IMR-90 (cell line): ENCODE data around the gene MSLN. TPM values are rescaled to one million over a fixed set of nuclear protein-coding genes. Genes with fewer than 3 reads are reported as not detected.

ENCODE experiments used
- ATAC-seq: fragments of 200-7000 bp; cut with Tn5 transposase; 2 replicates; pipeline ENCODE4 v1.9.1; 2020; ENCODE audit warnings: low read depth, mild to moderate bottlenecking, moderate library complexity
- BruUV-seq: library from RNA; stranded (reverse); fragments of 400-500 nt; replicated peaks from 2 replicates; lab custom pipeline; 2021; lab: Mats Ljungman, UMichigan
- CTCF ChIA-PET: fragments of 300-600 bp; formaldehyde crosslinking; extraction: SDS; loops from one replicate; lab custom pipeline; 2021; ENCODE audit warnings: antibody characterized with exemption; lab: Yijun Ruan, JAX
- POLR2A ChIA-PET: fragments of 300-600 bp; sonication (Branson Sonifier 250); formaldehyde crosslinking; loops from one replicate; lab custom pipeline; 2022; ENCODE audit warnings: antibody characterized with exemption; ENCODE audit not compliant: unreplicated experiment; lab: Charles Lee
- DNase-seq: peaks from one replicate; pipeline ENCODE4 v3.0.0; 2013
- H2AFZ ChIP-seq: replicated peaks from 2 replicates; pipeline ENCODE3; 2013; ENCODE audit warnings: low read length, mild to moderate bottlenecking; ENCODE audit not compliant: poor library complexity
- H2AK5ac ChIP-seq: 2 replicates; pipeline ENCODE4 v1.6.1; 2013; ENCODE audit warnings: low read depth, low read length, inconsistent platforms
- H2AK9ac ChIP-seq: replicated peaks from 2 replicates; pipeline ENCODE3; 2013; ENCODE audit warnings: mild to moderate bottlenecking, low read depth, low read length, moderate library complexity; ENCODE audit not compliant: poor library complexity
- H2BK120ac ChIP-seq: 2 replicates; pipeline ENCODE4 v1.6.1; 2013; ENCODE audit warnings: low read depth, low read length, inconsistent platforms
- H2BK15ac ChIP-seq: 3 replicates; pipeline ENCODE4 v1.6.1; 2013; ENCODE audit warnings: low read depth, low read length, inconsistent platforms
- H2BK20ac ChIP-seq: 2 replicates; pipeline ENCODE4 v1.6.1; 2013; ENCODE audit warnings: low read depth, mild to moderate bottlenecking, inconsistent platforms, low read length, moderate library complexity
- H2BK5ac ChIP-seq: 2 replicates; pipeline ENCODE4 v1.6.1; 2013; ENCODE audit warnings: mild to moderate bottlenecking, low read depth, low read length, inconsistent platforms; ENCODE audit not compliant: poor library complexity, severe bottlenecking
- H3K14ac ChIP-seq: replicated peaks from 2 replicates; pipeline ENCODE4 v1.6.1; 2013; ENCODE audit warnings: low read depth, low read length, inconsistent platforms
- H3K18ac ChIP-seq: 2 replicates; pipeline ENCODE4 v1.6.1; 2013; ENCODE audit warnings: low read depth, low read length, control low read depth
- H3K23ac ChIP-seq: 2 replicates; pipeline ENCODE4 v1.6.1; 2013; ENCODE audit warnings: low read depth, low read length, inconsistent platforms
- H3K27ac ChIP-seq: 2 replicates; pipeline ENCODE4 v1.5.1; 2013; ENCODE audit warnings: mild to moderate bottlenecking, control low read depth, low read length; ENCODE audit not compliant: insufficient read depth
- H3K27me3 ChIP-seq: 2 replicates; pipeline ENCODE4 v1.6.1; 2013; ENCODE audit warnings: low read length; ENCODE audit not compliant: control insufficient read depth, insufficient read depth
- H3K36me3 ChIP-seq: 2 replicates; pipeline ENCODE4 v1.6.1; 2013; ENCODE audit warnings: low read length, mixed read lengths; ENCODE audit not compliant: control insufficient read depth, insufficient read depth
- H3K4ac ChIP-seq: 2 replicates; pipeline ENCODE4 v1.6.1; 2013; ENCODE audit warnings: low read depth, low read length, inconsistent platforms
- H3K4me1 ChIP-seq: 2 replicates; pipeline ENCODE4 v1.6.1; 2013; ENCODE audit warnings: low read length, mixed read lengths; ENCODE audit not compliant: control insufficient read depth, insufficient read depth
- H3K4me2 ChIP-seq: 2 replicates; pipeline ENCODE4 v1.6.1; 2013; ENCODE audit warnings: low read depth, mild to moderate bottlenecking, control low read depth, low read length, moderate library complexity
- H3K4me3 ChIP-seq: 2 replicates; pipeline ENCODE4 v1.5.1; 2013; ENCODE audit warnings: low read depth, mild to moderate bottlenecking, control low read depth, low read length, moderate library complexity; ENCODE audit not compliant: insufficient read depth
- H3K56ac ChIP-seq: 2 replicates; pipeline ENCODE4 v1.6.1; 2013; ENCODE audit warnings: low read length, inconsistent platforms; ENCODE audit not compliant: insufficient read depth; ENCODE audit errors: extremely low read depth
- H3K79me1 ChIP-seq, 2 experiments: 2 replicates each; pipeline ENCODE4 v1.6.1; 2013; ENCODE audit warnings: low read length in 2 of 2, inconsistent platforms in 1 of 2, low read depth in 1 of 2
- H3K9ac ChIP-seq: 2 replicates; pipeline ENCODE4 v1.6.1; 2013; ENCODE audit warnings: low read depth, low read length, control low read depth
- H3K9me1 ChIP-seq: 2 replicates; pipeline ENCODE4 v1.6.1; 2013; ENCODE audit warnings: low read length, inconsistent platforms; ENCODE audit not compliant: insufficient read depth
- H3K9me3 ChIP-seq: 2 replicates; pipeline ENCODE4 v1.6.1; 2013; ENCODE audit warnings: low read length; ENCODE audit not compliant: control insufficient read depth, insufficient read depth
- H4K20me1 ChIP-seq: 2 replicates; pipeline ENCODE4 v1.6.1; 2013; ENCODE audit warnings: low read length, inconsistent platforms; ENCODE audit not compliant: insufficient read depth
- H4K5ac ChIP-seq: 2 replicates; pipeline ENCODE4 v1.6.1; 2013; ENCODE audit warnings: mild to moderate bottlenecking, low read depth, low read length, control low read depth
- H4K8ac ChIP-seq, 2 experiments: 2 replicates each; pipeline ENCODE4 v1.6.1; 2013; ENCODE audit warnings: low read depth in 2 of 2, low read length in 2 of 2, control low read depth in 1 of 2, inconsistent platforms in 1 of 2
- H4K91ac ChIP-seq: 2 replicates; pipeline ENCODE4 v1.6.1; 2013; ENCODE audit warnings: low read depth, low read length, inconsistent platforms; ENCODE audit not compliant: insufficient read depth
- BHLHE40 ChIP-seq: fragments of 150-350 bp; IDR thresholded peaks from 2 replicates; pipeline ENCODE4 v1.6.1; 2016; ENCODE audit warnings: mild to moderate bottlenecking, low read depth, low read length
- ELK1 ChIP-seq: fragments of 150-350 bp; IDR thresholded peaks from 2 replicates; pipeline ENCODE4 v1.6.1; 2016; ENCODE audit warnings: low read depth, mild to moderate bottlenecking, low read length, moderate library complexity, borderline replicate concordance
- FOS ChIP-seq: fragments of 150-350 bp; IDR thresholded peaks from 2 replicates; pipeline ENCODE4 v1.6.1; 2016; ENCODE audit warnings: low read depth, low read length
- MAFK ChIP-seq: IDR thresholded peaks from 2 replicates; pipeline ENCODE4 v1.6.1; 2012; ENCODE audit warnings: low read depth, low read length, improper control_type of control experiment
- MAZ ChIP-seq: IDR thresholded peaks from 2 replicates; pipeline ENCODE4 v1.6.1; 2012; ENCODE audit warnings: low read depth, mild to moderate bottlenecking, low read length, improper control_type of control experiment, moderate library complexity, borderline replicate concordance
- MXI1 ChIP-seq: IDR thresholded peaks from 2 replicates; pipeline ENCODE4 v1.6.1; 2012; ENCODE audit warnings: low read depth, mild to moderate bottlenecking, low read length, moderate library complexity, borderline replicate concordance
- NFE2L2 ChIP-seq: fragments of 150-350 bp; IDR thresholded peaks from 2 replicates; pipeline ENCODE4 v1.6.1; 2016; ENCODE audit warnings: low read depth, mild to moderate bottlenecking, low read length
- POLR2A ChIP-seq: IDR thresholded peaks from 2 replicates; pipeline ENCODE4 v1.6.1; 2012; ENCODE audit warnings: mild to moderate bottlenecking, low read depth, low read length
- RAD21 ChIP-seq: IDR thresholded peaks from 2 replicates; pipeline ENCODE4 v1.6.1; 2012; ENCODE audit warnings: low read length, improper control_type of control experiment
- RCOR1 ChIP-seq: IDR thresholded peaks from 2 replicates; pipeline ENCODE4 v1.6.1; 2012; ENCODE audit warnings: mild to moderate bottlenecking, low read length, improper control_type of control experiment; ENCODE audit not compliant: insufficient replicate concordance
- RFX5 ChIP-seq: IDR thresholded peaks from 2 replicates; pipeline ENCODE4 v1.8.0; 2012; ENCODE audit warnings: low read depth, mild to moderate bottlenecking, low read length, moderate library complexity
- USF2 ChIP-seq: fragments of 150-350 bp; IDR thresholded peaks from 2 replicates; pipeline ENCODE4 v1.6.1; 2017; ENCODE audit warnings: mild to moderate bottlenecking, antibody characterized with exemption, low read length, low read depth
- WGBS, 2 experiments: methylation state at CpG; one replicate each; pipeline versions ENCODE4 v1.1.5 to v1.1.7; 2013; ENCODE audit warnings: missing lambda C conversion rate in 2 of 2; ENCODE audit not compliant: insufficient read length in 1 of 2; ENCODE audit errors: extremely low coverage in 2 of 2; 5-methylcytosine and 5-hydroxymethylcytosine counted together
- dilution Hi-C: fragments of 300-500 bp; cut with HindIII; formaldehyde crosslinking; loops from one replicate; pipeline ENCODE4 v1.14.3; 2018; ENCODE audit warnings: low sequenced_read_pairs; ENCODE audit not compliant: unreplicated experiment
- in situ Hi-C: fragments of 300-500 bp; cut with MboI; formaldehyde crosslinking; loops from 3 replicates; pipeline ENCODE4 v1.14.3; 2019; ENCODE audit warnings: low sequenced_read_pairs, inconsistent platforms, mixed read lengths
- intact Hi-C: fragments of 100-400 bp; cut with micrococcal nuclease; formaldehyde crosslinking; loops from 2 replicates; pipeline ENCODE4 v1.10.0; 2022
- polyA plus RNA-seq, 3 experiments: library from polyadenylated mRNA; depleted of rRNA; stranded (reverse); fragments of >200 nt; gene quantifications; 2 replicates each; pipeline ENCODE4 v1.2.3, GENCODE V29; 2012; ENCODE audit warnings: low replicate concordance in 1 of 3
- total RNA-seq: library from RNA; depleted of rRNA; stranded (reverse); fragments of >200 nt; gene quantifications from 2 replicates; pipeline ENCODE4 v1.2.3, GENCODE V29; 2012

Gene MSLN
- total and polyA plus RNA-seq, 2 of the 4 experiments (the other 2 are of a cell fraction), result 0.14 TPM; not detected in 1

DNA sequence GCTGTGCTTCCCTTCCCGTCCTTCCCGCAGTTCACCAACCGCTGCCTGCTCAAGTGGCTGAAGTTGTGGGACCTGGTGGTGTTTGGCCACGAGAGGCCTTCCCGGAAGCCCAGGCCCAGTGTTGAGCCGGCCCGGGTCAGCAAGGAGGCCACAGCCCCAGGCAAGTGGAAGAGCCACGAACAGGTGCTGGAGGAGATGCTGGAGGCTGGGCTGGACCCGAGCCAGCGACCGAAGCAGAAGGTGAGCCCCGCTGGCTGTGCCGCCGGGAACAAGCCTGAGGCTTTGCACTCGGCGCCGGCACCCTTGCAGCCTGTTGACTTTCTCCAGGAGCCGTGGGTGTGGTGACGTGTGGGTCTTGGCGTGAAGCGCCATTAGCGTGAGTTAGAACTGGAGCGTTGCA is 30.6 kb downstream of the MSLN start:
- H3K79me1 ChIP-seq, result peaks cover 4 to 28% of the 10 kb centered on the region in 2 experiments; a peak in 2 of 4 replicates
- intact Hi-C loops, result no loop called here
- H3K27ac ChIP-seq, result no peak overlapping the region
- H4K8ac ChIP-seq, result no peak overlapping the region
- DNase-seq (no peak), ATAC-seq (no peak)
- ChIA-PET POLR2A (no interaction called here), CTCF (interaction anchor here (0.6 kb wide), 1 partner anchor 43 kb away, joined by 3 read pairs; no protein-coding TSS in a partner anchor)
- H4K5ac ChIP-seq, result no peak overlapping the region
- H3K27me3 ChIP-seq, result no peaks in the 10 kb centered on the region
- H3K23ac ChIP-seq, result no peak overlapping the region
- H3K18ac ChIP-seq, result no peak overlapping the region
- in situ Hi-C loops, result no loop called here
- no peak overlapping the region for H2BK5ac ChIP-seq
- BruUV-seq, result no TSS peak
- peaks cover 11% of the 10 kb centered on the region; the same call in 1 of the 2 replicates for H3K4me1 ChIP-seq
- H2AK9ac ChIP-seq, result no peak overlapping the region
- no peak overlapping the region for H2BK20ac ChIP-seq
- dilution Hi-C loops, result no loop called here
- TF ChIP-seq MXI1 (no peak), RAD21 (no peak), NFE2L2 (no peak), USF2 (no peak), POLR2A (no peak), MAZ (no peak), RCOR1 (no peak), ELK1 (no peak), FOS (no peak), RFX5 (no peak), BHLHE40 (no peak), MAFK (no peak)
- no peak overlapping the region for H2AK5ac ChIP-seq
- H3K9ac ChIP-seq, result no peak overlapping the region
- H4K91ac ChIP-seq, result no peak overlapping the region
- 100% methylated on average over 13 of the region's 23 CpGs; no CpG with 5 or more reads in 1 of the 2 experiments for WGBS, 2 experiments
- H3K4me3 ChIP-seq, result no peak overlapping the region
- H3K4ac ChIP-seq, result no peak overlapping the region
- H2BK15ac ChIP-seq, result no peak overlapping the region
- H2BK120ac ChIP-seq, result no peak overlapping the region
- peaks cover 15% of the 10 kb centered on the region for H3K36me3 ChIP-seq
- H3K4me2 ChIP-seq, result no peak overlapping the region
- H3K9me1 ChIP-seq, result no peaks in the 10 kb centered on the region
- H2AFZ ChIP-seq, result no peak overlapping the region
- no peak overlapping the region for H3K14ac ChIP-seq
- H4K20me1 ChIP-seq, result peaks cover 17% of the 10 kb centered on the region
- H3K56ac ChIP-seq, result no peak overlapping the region
- no peaks in the 10 kb centered on the region for H3K9me3 ChIP-seq
